K562 (cell line): ENCODE results near the gene ARL3. TPM values are rescaled to one million over a fixed set of nuclear protein-coding genes. Genes with fewer than 3 reads are reported as not detected.
A peak's percentile ranks its signal among the peaks of the same experiment; 100 is the strongest.

Experiments used
- ATAC-seq: fragments of 200-7000 bp; cut with Tn5 transposase; 3 replicates; pipeline ENCODE4 v1.9.1; 2020; ENCODE audit warnings: moderate library complexity
- BruUV-seq: library from RNA; stranded (reverse); fragments of 400-500 nt; replicated peaks from 2 replicates; lab custom pipeline; 2021; lab: Mats Ljungman, UMichigan
- CTCF ChIA-PET: fragments of 300-600 bp; formaldehyde crosslinking; extraction: SDS; loops from one replicate; lab custom pipeline; 2021; ENCODE audit warnings: low intra/inter-chr PET ratio; lab: Yijun Ruan, JAX
- POLR2A ChIA-PET: fragments of 300-600, 350-650 bp; sonication (Branson Sonifier 250); formaldehyde crosslinking; extraction: SDS; loops from one replicate; lab custom pipeline; 2021; ENCODE audit warnings: antibody characterized with exemption, inconsistent platforms; lab: Yijun Ruan, JAX
- DNase-seq, 4 experiments: peaks; one replicate each; pipeline versions ENCODE4 v3.0.0 to v3.0.0-alpha.2; 2011 to 2018; ENCODE audit warnings: low spot score in 3 of 4, mixed read lengths in 3 of 4; ENCODE audit errors: extremely low read depth in 1 of 4
- FAIRE-seq: peaks from 2 replicates; lab custom pipeline; 2011; peaks lifted over from hg19 to GRCh38; lab: Jason Lieb, UNC
- H2AFZ ChIP-seq: 2 replicates; pipeline ENCODE4 v1.6.0; 2011; ENCODE audit warnings: low read depth, low read length, control low read depth, inconsistent platforms
- H3K27ac ChIP-seq: fragments of 200-600 bp; 3 replicates; pipeline ENCODE4 v1.8.0; 2011; ENCODE audit warnings: low read depth, mild to moderate bottlenecking, control low read depth, inconsistent platforms, low read length, moderate library complexity, mixed read lengths; ENCODE audit errors: extremely low read depth
- H3K27me3 ChIP-seq, 2 experiments: fragments of 300-600 bp in 1 of 2; 2 replicates in 1 of 2; 3 replicates in 1 of 2; pipeline versions ENCODE4 v1.6.0 to v1.8.0; 2011; ENCODE audit warnings: inconsistent platforms in 2 of 2, low read length in 2 of 2, mild to moderate bottlenecking in 1 of 2, mixed read lengths in 1 of 2, moderate library complexity in 1 of 2; ENCODE audit not compliant: control insufficient read depth in 2 of 2, insufficient read depth in 2 of 2
- H3K36me3 ChIP-seq: fragments of 300-600 bp; 3 replicates; pipeline ENCODE4 v1.8.0; 2011; ENCODE audit warnings: mild to moderate bottlenecking, low read length, inconsistent platforms; ENCODE audit not compliant: control insufficient read depth, insufficient read depth
- H3K4me1 ChIP-seq, 2 experiments: fragments of 200-600 bp in 1 of 2; replicated peaks in 1 of 2; 2 replicates in 1 of 2; 3 replicates in 1 of 2; pipeline versions ENCODE4 v1.5.1 to v1.8.0; 2011; ENCODE audit warnings: inconsistent platforms in 2 of 2, low read length in 2 of 2, mild to moderate bottlenecking in 1 of 2, mixed read lengths in 1 of 2, moderate library complexity in 1 of 2; ENCODE audit not compliant: control insufficient read depth in 2 of 2, insufficient read depth in 2 of 2
- H3K4me2 ChIP-seq: 2 replicates; pipeline ENCODE4 v1.6.1; 2011; ENCODE audit warnings: low read length, control low read depth, inconsistent platforms, mixed read lengths; ENCODE audit not compliant: insufficient read depth
- H3K4me3 ChIP-seq: fragments of 200-600 bp; sonication (generic), shearing (Covaris generic); 2 replicates; pipeline ENCODE4 v1.5.1; 2016; ENCODE audit warnings: control low read depth, inconsistent platforms
- H3K79me2 ChIP-seq: fragments of 200-600 bp; 3 replicates; pipeline ENCODE4 v1.8.0; 2011; ENCODE audit warnings: low read length, inconsistent platforms; ENCODE audit not compliant: control insufficient read depth, insufficient read depth
- H3K9ac ChIP-seq, 2 experiments: 2 replicates each; pipeline versions ENCODE4 v1.6.0 to v1.6.1; 2011; ENCODE audit warnings: low read depth in 2 of 2, low read length in 2 of 2, control low read depth in 1 of 2, inconsistent platforms in 1 of 2, mild to moderate bottlenecking in 1 of 2, mixed read lengths in 1 of 2; ENCODE audit not compliant: insufficient read depth in 1 of 2
- H3K9me1 ChIP-seq: one replicate; pipeline ENCODE4 v1.6.0; 2011; ENCODE audit warnings: inconsistent platforms, mild to moderate bottlenecking, low read length, moderate library complexity; ENCODE audit not compliant: control insufficient read depth, insufficient read depth
- H3K9me3 ChIP-seq: replicated peaks from 2 replicates; pipeline ENCODE4 v1.5.1; 2011; ENCODE audit warnings: low read depth, low read length, inconsistent platforms; ENCODE audit not compliant: control insufficient read depth, insufficient read depth
- H4K20me1 ChIP-seq: replicated peaks from 2 replicates; pipeline ENCODE4 v1.6.1; 2011; ENCODE audit warnings: low read length, inconsistent platforms, mixed read lengths; ENCODE audit not compliant: control insufficient read depth, insufficient read depth
- ATF7 ChIP-seq: fragments of 450-650 bp; IDR thresholded peaks from 2 replicates; pipeline ENCODE4 v1.7.1; 2014; ENCODE audit warnings: mild to moderate bottlenecking, moderate library complexity
- BACH1 ChIP-seq: fragments of 200-800 bp; sonication (Bioruptor generic); IDR thresholded peaks from 2 replicates; pipeline ENCODE4 v1.6.1; 2016; ENCODE audit warnings: missing genetic modification characterization, missing compliant biosample characterization
- BCL6 ChIP-seq: fragments of 250-450 bp; sonication (Bioruptor Pico); IDR thresholded peaks from 2 replicates; pipeline ENCODE4 v1.4.0; 2020
- BRF1 ChIP-seq: IDR thresholded peaks from 3 replicates; pipeline ENCODE4 v1.6.1; 2011; ENCODE audit warnings: borderline replicate concordance, mild to moderate bottlenecking; ENCODE audit not compliant: insufficient read length; ENCODE audit errors: extremely low read depth
- CAMTA2 ChIP-seq: fragments of 250-450 bp; sonication (Bioruptor Pico); conservative IDR thresholded peaks from 2 replicates; pipeline ENCODE4 v1.5.1; 2022
- CEBPG ChIP-seq, 3 experiments: fragments of 200-800 bp in 1 of 3; sonication (Bioruptor generic) in 1 of 3; sonication (generic) in 1 of 3; formaldehyde crosslinking in 1 of 3; IDR thresholded peaks in 2 of 3; conservative IDR thresholded peaks in 1 of 3; 2 replicates each; pipeline versions ENCODE4 v1.6.1 to v1.8.0; 2016 to 2022; ENCODE audit warnings: missing compliant biosample characterization in 2 of 3, missing genetic modification characterization in 2 of 3, mild to moderate bottlenecking in 1 of 3, missing genetic modification reagents in 1 of 3
- E2F3 ChIP-seq: fragments of 250-450 bp; sonication (Bioruptor Pico); IDR thresholded peaks from 2 replicates; pipeline ENCODE4 v1.4.0; 2020; ENCODE audit warnings: mild to moderate bottlenecking
- MCM3 ChIP-seq: fragments of 450-650 bp; IDR thresholded peaks from 2 replicates; pipeline ENCODE4 v1.6.1; 2016
- MTA3 ChIP-seq: fragments of 450-650 bp; formaldehyde crosslinking; IDR thresholded peaks from 2 replicates; pipeline ENCODE4 v1.6.1; 2017; ENCODE audit warnings: mild to moderate bottlenecking, borderline replicate concordance
- MYNN ChIP-seq, 2 experiments: sonication (generic); formaldehyde crosslinking in 1 of 2; IDR thresholded peaks; 2 replicates each; pipeline versions ENCODE4 v1.5.0 to v1.6.1; 2016 to 2020; ENCODE audit warnings: antibody characterized with exemption in 1 of 2, missing genetic modification reagents in 1 of 2
- RB1 ChIP-seq: fragments of 450-650 bp; IDR thresholded peaks from 2 replicates; pipeline ENCODE4 v1.6.1; 2017; ENCODE audit warnings: low read depth, mild to moderate bottlenecking
- RBM25 ChIP-seq: fragments of 200-400 bp; formaldehyde crosslinking; IDR thresholded peaks from 2 replicates; pipeline ENCODE4 v1.6.1; 2018; ENCODE audit warnings: low read length, low read depth, moderate library complexity; ENCODE audit not compliant: severe bottlenecking
- TCFL5 ChIP-seq: fragments of 250-450 bp; sonication (Bioruptor Pico); conservative IDR thresholded peaks from 2 replicates; pipeline ENCODE4 v1.6.1; 2021; ENCODE audit warnings: mild to moderate bottlenecking, moderate library complexity, matching md5 sums
- ZFP36 ChIP-seq: fragments of 150-350 bp; IDR thresholded peaks from 2 replicates; pipeline ENCODE4 v1.6.1; 2018; ENCODE audit warnings: low read length, low read depth; ENCODE audit not compliant: partially characterized antibody
- ZNF143 ChIP-seq: sonication (generic); formaldehyde crosslinking; IDR thresholded peaks from 2 replicates; pipeline ENCODE4 v1.9.0; 2022; ENCODE audit warnings: mild to moderate bottlenecking, missing genetic modification reagents
- ZNF444 ChIP-seq: fragments of 250-450 bp; sonication (Bioruptor Pico); IDR thresholded peaks from 2 replicates; pipeline ENCODE4 v1.4.0; 2020; ENCODE audit warnings: mild to moderate bottlenecking, moderate library complexity
- ZNF764 ChIP-seq: fragments of 250-450 bp; sonication (Bioruptor Pico); IDR thresholded peaks from 2 replicates; pipeline ENCODE4 v1.4.0; 2020; ENCODE audit warnings: low read depth, mild to moderate bottlenecking, moderate library complexity
- ZNF77 ChIP-seq: fragments of 250-450 bp; sonication (Bioruptor Pico); IDR thresholded peaks from 2 replicates; pipeline ENCODE4 v1.5.0; 2020
- WGBS: fragments of 100-300 bp; shearing (Covaris generic); methylation state at CpG from one replicate; pipeline ENCODE4 v1.1.6; 2016; ENCODE audit warnings: low coverage, mixed read lengths; ENCODE audit not compliant: insufficient coverage; ENCODE audit errors: missing lambda C conversion rate; 5-methylcytosine and 5-hydroxymethylcytosine counted together
- in situ Hi-C: fragments of 300-500 bp; cut with MboI; formaldehyde crosslinking; loops from 4 replicates; pipeline ENCODE4 v1.15.0; 2018; ENCODE audit warnings: inconsistent platforms, mixed read lengths
- intact Hi-C: fragments of 100-400 bp; cut with micrococcal nuclease; formaldehyde crosslinking; loops from 2 replicates; pipeline ENCODE4 v1.14.2; 2022
- polyA plus RNA-seq, 8 experiments: library from polyadenylated mRNA; depleted of rRNA in 4 of 8; stranded (reverse) in 5 of 8; unstranded in 3 of 8; fragments of >200 nt; fragmentation: Nextera tagmentation in 2 of 8; fragmentation: Illumina TruSeq in 1 of 8; extraction: Ambion mirVana in 2 of 8; extraction: Trizol in 1 of 8; gene quantifications; 2 replicates each; pipeline versions ENCODE4 v1.2.1 to v1.2.3, GENCODE V29; 2011 to 2014; ENCODE audit warnings: inconsistent platforms in 1 of 8, missing spikeins in 1 of 8
- total RNA-seq, 7 experiments: library from RNA; depleted of rRNA in 6 of 7; stranded (reverse); fragments of >200 nt in 6 of 7; fragmentation: Illumina TruSeq in 2 of 7; extraction: Trizol in 2 of 7; gene quantifications; 2 replicates each; pipeline versions ENCODE4 v1.2.1 to v1.2.3, GENCODE V29; 2011 to 2021; ENCODE audit warnings: low replicate concordance in 1 of 7
- TF ChIP-seq, protein P1 (sequence below): fragments of 450-650 bp; IDR thresholded peaks from one replicate; pipeline ENCODE4 v1.6.1; 2018; ENCODE audit warnings: mild to moderate bottlenecking, moderate library complexity; ENCODE audit not compliant: partially characterized antibody
- TF ChIP-seq, protein P2 (sequence below): sonication (generic); formaldehyde crosslinking; IDR thresholded peaks from 2 replicates; pipeline ENCODE4 v1.9.0; 2022; ENCODE audit warnings: mild to moderate bottlenecking, missing genetic modification reagents

Gene ARL3
- total and polyA plus RNA-seq, 9 of the 15 experiments (the other 6 are each of a cell fraction or from before 2014, with no cell fraction given): 2.9 to 8.9 (median 4.8) TPM

DNA sequence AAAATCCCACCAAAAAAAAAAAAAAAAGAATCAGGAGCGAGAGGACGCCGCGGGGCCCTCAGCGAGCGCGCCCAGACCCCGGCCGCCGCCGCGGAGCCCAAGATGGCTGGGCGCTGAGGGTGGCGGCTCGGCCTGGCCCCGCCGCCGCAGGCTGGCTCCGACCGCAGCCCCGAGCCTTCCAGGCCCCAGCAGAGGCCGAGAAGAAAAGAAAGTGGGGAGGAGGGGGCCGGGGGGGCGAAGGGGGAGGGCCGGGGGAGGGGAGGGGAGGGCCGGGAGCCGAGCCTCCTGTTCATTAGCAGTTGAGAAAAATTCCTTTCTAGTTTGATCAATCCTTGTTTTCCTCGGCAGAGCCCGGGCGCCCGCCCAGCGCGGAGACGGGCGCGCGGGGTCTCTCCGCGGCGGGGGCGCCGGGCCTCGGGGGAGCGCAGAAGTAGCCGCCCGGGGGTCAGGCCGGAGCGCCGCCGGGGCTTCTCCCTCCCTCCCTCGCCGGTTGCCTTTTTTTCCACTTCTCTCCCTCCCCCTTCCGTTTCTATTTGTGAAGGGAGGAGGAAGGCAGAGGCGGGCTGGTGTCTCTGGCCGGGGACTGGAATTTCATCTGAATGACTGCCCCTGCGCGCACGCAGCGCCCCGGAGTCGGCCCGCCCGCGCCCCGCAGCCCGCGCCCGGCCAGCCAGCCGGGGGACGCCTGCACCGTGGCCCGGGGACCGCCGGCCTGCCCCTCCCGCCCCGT lies 70.7 kb downstream of the ARL3 start:
- WGBS: 0% methylated on average over 4 of the region's 76 CpGs
- FAIRE-seq: peak; percentile 48
- no TSS peak for BruUV-seq
- H3K4me2 ChIP-seq: peak overlapping the region; percentile 87; the same call in 1 of the 2 replicates
- intact Hi-C loops (loop anchor here (5.0 kb wide), 1 partner anchor 36 kb away; no protein-coding TSS in a partner anchor), in situ Hi-C loops (no loop called here)
- peak; percentile 13; the same call in 2 of the 3 replicates for ATAC-seq
- CTCF ChIA-PET: no interaction called here
- H3K27ac ChIP-seq: peak overlapping the region; percentile 89
- H3K4me1 ChIP-seq: peaks cover 6 to 54% of the 10 kb centered on the region in 2 experiments; a peak in 4 of 5 replicates
- peaks cover 2% of the 10 kb centered on the region for H3K9me1 ChIP-seq
- DNase-seq: peak; percentile 29 to 72 (median 44)
- 0 out of 2 replicates have a peak, but pooled peaks cover 4% of the 10 kb centered on the region for H4K20me1 ChIP-seq
- H3K27me3 ChIP-seq: no peaks in the 10 kb centered on the region
- peaks cover 3% of the 10 kb centered on the region; the same call in 2 of the 3 replicates for H3K36me3 ChIP-seq
- peak overlapping the region; percentile 78 for H3K4me3 ChIP-seq
- no peaks in the 10 kb centered on the region for H3K9me3 ChIP-seq
- H3K79me2 ChIP-seq: peaks cover 56% of the 10 kb centered on the region
- POLR2A ChIA-PET: interaction anchor here (1.0 to 6.2 kb wide), 2 partner anchors 8 to 15 kb away, joined by 5 to 60 read pairs; no protein-coding TSS in a partner anchor
- H3K9ac ChIP-seq: peak overlapping the region; percentile 80 to 98; a peak in 3 of 4 replicates
- H2AFZ ChIP-seq: no peak overlapping the region
- TF ChIP-seq ZNF764 (CRISPR knock-in tag): no peak
- peak; percentile 54; the same call in 1 of the 2 replicates for TF ChIP-seq ATF7
- peak; percentile 83; the same call in 1 of the 2 replicates for TF ChIP-seq ZNF444 (CRISPR knock-in tag)
- TF ChIP-seq ZFP36: no peak
- no peak for TF ChIP-seq BCL6
- TF ChIP-seq, protein P1, sequence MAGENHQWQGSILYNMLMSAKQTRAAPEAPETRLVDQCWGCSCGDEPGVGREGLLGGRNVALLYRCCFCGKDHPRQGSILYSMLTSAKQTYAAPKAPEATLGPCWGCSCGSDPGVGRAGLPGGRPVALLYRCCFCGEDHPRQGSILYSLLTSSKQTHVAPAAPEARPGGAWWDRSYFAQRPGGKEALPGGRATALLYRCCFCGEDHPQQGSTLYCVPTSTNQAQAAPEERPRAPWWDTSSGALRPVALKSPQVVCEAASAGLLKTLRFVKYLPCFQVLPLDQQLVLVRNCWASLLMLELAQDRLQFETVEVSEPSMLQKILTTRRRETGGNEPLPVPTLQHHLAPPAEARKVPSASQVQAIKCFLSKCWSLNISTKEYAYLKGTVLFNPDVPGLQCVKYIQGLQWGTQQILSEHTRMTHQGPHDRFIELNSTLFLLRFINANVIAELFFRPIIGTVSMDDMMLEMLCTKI: no peak
- no peak for TF ChIP-seq RB1
- no peak for TF ChIP-seq RBM25
- no peak for TF ChIP-seq ZNF77 (CRISPR knock-in tag)
- no peak for TF ChIP-seq MCM3
- TF ChIP-seq MTA3: no peak
- no peak for TF ChIP-seq E2F3
- TF ChIP-seq CEBPG (CRISPR knock-in tag; IDR thresholded peaks at IDR 0.05): no peak
- TF ChIP-seq CEBPG (tag; conservative IDR thresholded peaks at IDR 0.05 in 1 of 2, IDR thresholded peaks at IDR 0.05 in 1 of 2): no peak
- TF ChIP-seq BRF1: no peak
- no peak for TF ChIP-seq ZNF143 (CRISPR knock-in tag)
- TF ChIP-seq, protein P2, sequence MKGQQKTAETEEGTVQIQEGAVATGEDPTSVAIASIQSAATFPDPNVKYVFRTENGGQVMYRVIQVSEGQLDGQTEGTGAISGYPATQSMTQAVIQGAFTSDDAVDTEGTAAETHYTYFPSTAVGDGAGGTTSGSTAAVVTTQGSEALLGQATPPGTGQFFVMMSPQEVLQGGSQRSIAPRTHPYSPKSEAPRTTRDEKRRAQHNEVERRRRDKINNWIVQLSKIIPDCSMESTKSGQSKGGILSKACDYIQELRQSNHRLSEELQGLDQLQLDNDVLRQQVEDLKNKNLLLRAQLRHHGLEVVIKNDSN (CRISPR knock-in tag): no peak
- TF ChIP-seq CAMTA2 (CRISPR knock-in tag): no peak
- TF ChIP-seq TCFL5 (CRISPR knock-in tag): no peak
- TF ChIP-seq MYNN (IDR thresholded peaks at IDR 0.05): no peak
- no peak for TF ChIP-seq MYNN (CRISPR knock-in tag; IDR thresholded peaks at IDR 0.05)
- TF ChIP-seq BACH1 (tag): no peak
